Adrenal gland (tissue), 12 donors: ENCODE measurements around the gene RPS6KA2. TPM values are rescaled to one million over a fixed set of nuclear protein-coding genes. Genes with fewer than 3 reads are reported as not detected.
A peak's percentile ranks its signal among the peaks of the same experiment; 100 is the strongest.

ENCODE experiments used
- DNase-seq, 7 donors: peaks; one replicate each; pipeline ENCODE4 v3.0.0-alpha.2; 2019 to 2020
- H3K27ac ChIP-seq, 5 donors: fragments of 200-600 bp; sonication (generic) in 4 of 5; 1 replicate in 3 of 5; 2 replicates in 2 of 5; pipeline versions ENCODE4 v1.5.1 to v1.8.0; 2016 to 2020; ENCODE audit warnings: mild to moderate bottlenecking in 1 of 5
- H3K27me3 ChIP-seq: fragments of 200-600 bp; 2 replicates; pipeline ENCODE4 v1.8.0; 2021
- H3K36me3 ChIP-seq, 2 donors: fragments of 200-600 bp; replicated peaks in 1 of 2; 1 replicate in 1 of 2; 2 replicates in 1 of 2; pipeline versions ENCODE4 v1.5.1 to v1.8.0; 2018 to 2022
- H3K4me1 ChIP-seq, 2 donors: fragments of 200-600 bp; replicated peaks in 1 of 2; 1 replicate in 1 of 2; 2 replicates in 1 of 2; pipeline versions ENCODE4 v1.5.1 to v1.8.0; 2018 to 2021
- H3K4me3 ChIP-seq, 4 donors: fragments of 200-600 bp; sonication (generic) in 3 of 4; one replicate each; pipeline ENCODE4 v1.5.1; 2016 to 2018
- H3K9me3 ChIP-seq, 3 donors: fragments of 200-600 bp; sonication (generic) in 1 of 3; replicated peaks in 1 of 3; 1 replicate in 2 of 3; 2 replicates in 1 of 3; pipeline versions ENCODE4 v1.5.1 to v1.8.0; 2016 to 2021
- CTCF ChIP-seq, 6 experiments: fragments of 450-650 bp in 4 of 6; fragments of 200-600 bp in 2 of 6; sonication (generic) in 1 of 6; IDR thresholded peaks; 1 replicate in 5 of 6; 2 replicates in 1 of 6; pipeline versions ENCODE4 v1.5.1 to v1.8.0; 2016 to 2021; ENCODE audit warnings: antibody characterized with exemption in 6 of 6, mild to moderate bottlenecking in 2 of 6, moderate library complexity in 1 of 6
- POLR2A ChIP-seq, 2 donors: fragments of 450-650 bp; IDR thresholded peaks; one replicate each; pipeline ENCODE4 v1.6.1; 2017; ENCODE audit warnings: antibody characterized with exemption in 2 of 2, mild to moderate bottlenecking in 2 of 2, moderate library complexity in 1 of 2
- WGBS, 4 donors: extraction: QIAGEN DNeasy Blood & Tissue Kit in 2 of 4; methylation state at CpG; one replicate each; pipeline versions ENCODE4 v1.1.5 to v1.1.7; 2013 to 2017; 5-methylcytosine and 5-hydroxymethylcytosine counted together
- intact Hi-C, 2 donors: fragments of 100-400 bp; cut with DNase I; formaldehyde crosslinking; loops; one replicate each; pipeline versions ENCODE4 v1.14.1 to v1.15.0; 2022 to 2023
- polyA plus RNA-seq, 3 donors: library from polyadenylated mRNA; stranded (reverse); fragments of 200-250 nt in 2 of 3; fragments of 350-450 nt in 1 of 3; fragmentation: Illumina TruSeq in 1 of 3; extraction: RNeasy Lipid Tissue Mini Kit (QIAGEN cat#74804) in 1 of 3; gene quantifications; one replicate each; pipeline ENCODE4 v1.2.3, GENCODE V29; 2013 to 2014
- total RNA-seq, 9 donors: library from RNA; depleted of rRNA in 4 of 9; stranded (reverse); fragments of >200 nt in 4 of 9; fragments of 120-200 nt in 1 of 9; fragmentation: NEBNext Ultra II Directional in 1 of 9; extraction: Animal tissue kit (Norgen Biotek cat#: 25700) in 1 of 9; gene quantifications; one replicate each; pipeline versions ENCODE4 v1.1.0 to v1.2.4, GENCODE V29; 2013 to 2023
- donor health status: healthy with polysubstance abuse.
- donor health status: Bipolar disorder and iron deficiency.
- donor health status: DM: yes; HTN: yes; CAD: no.
- donor health status: DM: no; HTN: no; CAD: no.
- donor health status: DM: no; HTN: no; CAD: no.
- donor health status: DM: yes; HTN: yes; CAD: no.

Gene RPS6KA2
- total and polyA plus RNA-seq, 12 donors, result 7.0 to 40.4 (median 26.2) TPM

GRCh38 chr6:166662690-166663089 is 35.6 kb upstream of the RPS6KA2 start:
- H3K4me3 ChIP-seq, result no peak overlapping the region

GRCh38 chr6:166661327-166662085 is 34.5 kb upstream of the RPS6KA2 start:
- TF ChIP-seq CTCF (IDR thresholded peaks at IDR 0.05) (no peak), POLR2A (IDR thresholded peaks at IDR 0.05) (no peak)
- intact Hi-C loops, result no loop called here
- H3K27ac ChIP-seq, result no peak overlapping the region
- H3K27me3 ChIP-seq, result no peaks in the 10 kb centered on the region
- WGBS, 4 donors, result 87 to 92% (median 90%) methylated on average over 12 of the region's 12 CpGs
- DNase-seq, result no peak
- peaks cover under 1 to 11% of the 10 kb centered on the region in 2 donors for H3K4me1 ChIP-seq
- no peak overlapping the region for H3K4me3 ChIP-seq
- no peaks in the 10 kb centered on the region for H3K36me3 ChIP-seq
- no peaks in the 10 kb centered on the region for H3K9me3 ChIP-seq

More at GRCh38 chr6:166662690-166663089, 35.6 kb upstream of the RPS6KA2 start:
- no peak for DNase-seq
- Histone ChIP-seq H3K27me3 (no peaks in the 10 kb centered on the region), H3K27ac (no peak overlapping the region), H3K4me1 (peaks cover 0 to 3% of the 10 kb centered on the region in 2 donors), H3K36me3 (no peaks in the 10 kb centered on the region), H3K9me3 (no peaks in the 10 kb centered on the region)
- TF ChIP-seq CTCF (IDR thresholded peaks at IDR 0.05) (no peak), POLR2A (IDR thresholded peaks at IDR 0.05) (no peak)
- 84 to 97% (median 92%) methylated on average over 11 of the region's 11 CpGs for WGBS, 4 donors
- intact Hi-C loops, result no loop called here

- H3K4me3 ChIP-seq, result no peak overlapping the region
- H3K27me3 ChIP-seq, result no peaks in the 10 kb centered on the region
- H3K27ac ChIP-seq, result no peak overlapping the region
- 80 to 97% (median 86%) methylated on average over 5 of the region's 5 CpGs for WGBS, 4 donors
- peaks cover 5 to 11% of the 10 kb centered on the region in 2 donors for H3K4me1 ChIP-seq
- DNase-seq, result no peak
- intact Hi-C loops, result no loop called here
- H3K9me3 ChIP-seq, result no peaks in the 10 kb centered on the region
- no peaks in the 10 kb centered on the region for H3K36me3 ChIP-seq
- TF ChIP-seq CTCF (IDR thresholded peaks at IDR 0.05) (no peak), POLR2A (IDR thresholded peaks at IDR 0.05) (no peak)
Measured at GRCh38 chr6:166660157-166660688, 33.2 kb upstream of the RPS6KA2 start.

GRCh38 chr6:166659581-166659980 is 32.5 kb upstream of the RPS6KA2 start:
- H3K27ac ChIP-seq, result no peak overlapping the region
- 88 to 92% (median 90%) methylated on average over 13 of the region's 13 CpGs for WGBS, 4 donors
- H3K4me3 ChIP-seq, result no peak overlapping the region
- H3K4me1 ChIP-seq, result peaks cover 5 to 11% of the 10 kb centered on the region in 2 donors
- H3K27me3 ChIP-seq, result no peaks in the 10 kb centered on the region
- TF ChIP-seq POLR2A (IDR thresholded peaks at IDR 0.05), result no peak
- no peak for TF ChIP-seq CTCF (IDR thresholded peaks at IDR 0.05)
- DNase-seq, result peak in 1 of 7 donors; percentile 35
- intact Hi-C loops, result no loop called here
- no peaks in the 10 kb centered on the region for H3K36me3 ChIP-seq
- H3K9me3 ChIP-seq, result no peaks in the 10 kb centered on the region
